Upper lobe of left lung (tissue), 6 donors: Measurements from ENCODE around the gene PGP. TPM values are rescaled to one million over a fixed set of nuclear protein-coding genes. Genes with fewer than 3 reads are reported as not detected.

Source experiments
- ATAC-seq, 2 donors: fragments of 200-7000 bp; cut with Tn5 transposase; one replicate each; pipeline ENCODE4 v1.9.1; 2022; ENCODE audit warnings: mild to moderate bottlenecking in 2 of 2, moderate library complexity in 2 of 2; ENCODE audit not compliant: low FRiP score in 2 of 2
- DNase-seq, 2 donors: peaks; one replicate each; pipeline ENCODE4 v3.0.0-alpha.2; 2019 to 2020
- H3K27ac ChIP-seq, 4 donors: fragments of 200-600 bp; sonication (generic); one replicate each; pipeline ENCODE4 v1.5.1; 2016 to 2019
- H3K27me3 ChIP-seq, 4 donors: fragments of 200-600 bp; sonication (generic); one replicate each; pipeline ENCODE4 v1.5.1; 2017 to 2019
- H3K36me3 ChIP-seq, 4 donors: fragments of 200-600 bp; sonication (generic); one replicate each; pipeline ENCODE4 v1.5.1; 2016 to 2019
- H3K4me1 ChIP-seq, 4 donors: fragments of 200-600 bp; sonication (generic); one replicate each; pipeline ENCODE4 v1.5.1; 2018 to 2019
- H3K4me3 ChIP-seq, 4 donors: fragments of 200-600 bp; sonication (generic); one replicate each; pipeline ENCODE4 v1.5.1; 2017 to 2019; ENCODE audit warnings: mild to moderate bottlenecking in 2 of 4, moderate library complexity in 1 of 4
- H3K9me3 ChIP-seq, 4 donors: fragments of 200-600 bp; sonication (generic); one replicate each; pipeline ENCODE4 v1.5.1; 2018 to 2019
- EP300 ChIP-seq, 4 donors: sonication (generic); formaldehyde crosslinking; IDR thresholded peaks; one replicate each; pipeline ENCODE4 v1.5.1; 2017; ENCODE audit warnings: antibody characterized with exemption in 4 of 4, control low read depth in 2 of 4
- POLR2A ChIP-seq, 4 donors: fragments of 450-650 bp; IDR thresholded peaks; one replicate each; pipeline ENCODE4 v1.5.1; 2016 to 2017; ENCODE audit warnings: antibody characterized with exemption in 4 of 4, mild to moderate bottlenecking in 2 of 4
- POLR2AphosphoS5 ChIP-seq, 2 donors: sonication (generic); formaldehyde crosslinking; IDR thresholded peaks; one replicate each; pipeline ENCODE4 v1.5.1; 2017; ENCODE audit warnings: antibody characterized with exemption in 2 of 2
- WGBS, 2 donors: methylation state at CpG; one replicate each; pipeline ENCODE4 v1.1.5; 2017 to 2018; 5-methylcytosine and 5-hydroxymethylcytosine counted together
- total RNA-seq, 6 donors: library from RNA; depleted of rRNA in 4 of 6; stranded (reverse); fragments of >200 nt in 4 of 6; gene quantifications; one replicate each; pipeline versions ENCODE4 v1.1.0 to v1.2.1, GENCODE V29; 2016 to 2021
- TF ChIP-seq, protein P1 (sequence below), 6 experiments: fragments of 450-650 bp in 4 of 6; fragments of 200-600 bp in 2 of 6; sonication (generic) in 2 of 6; IDR thresholded peaks; one replicate each; pipeline ENCODE4 v1.5.1; 2016 to 2019; ENCODE audit warnings: antibody characterized with exemption in 6 of 6
- donor health status: DM: no; HTN: no; CAD: no; lungs with moderate emphysema.
- donor health status: DM: no; HTN: yes; CAD: no; lungs with severe emphysema.

The PGP gene
- total RNA-seq, 6 donors from 2014 or later = 18.6 to 32.5 (median 21.7) TPM

DNA sequence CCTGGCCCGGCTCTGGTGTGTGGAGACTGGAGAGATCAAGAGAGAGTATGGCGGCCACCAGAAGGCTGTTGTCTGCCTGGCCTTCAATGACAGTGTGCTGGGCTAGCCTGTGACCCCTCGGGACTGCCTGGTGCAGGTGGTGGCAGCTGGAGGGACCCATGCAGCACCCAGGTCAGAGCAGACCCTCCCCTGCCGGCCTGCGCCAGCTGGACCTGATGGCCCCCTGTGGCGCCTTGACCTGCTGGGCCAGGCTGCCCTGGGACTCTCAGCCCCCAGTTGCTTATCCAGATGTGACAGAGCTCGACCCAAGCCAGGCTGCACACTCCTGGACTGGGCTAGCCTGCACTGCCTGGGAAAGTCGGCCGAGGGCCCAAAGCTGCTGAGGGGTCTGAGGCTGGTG lies 5.9 kb downstream of the PGP start:
- H3K27me3 ChIP-seq = no peaks in the 10 kb centered on the region
- no peak overlapping the region for H3K27ac ChIP-seq
- H3K9me3 ChIP-seq = no peaks in the 10 kb centered on the region
- WGBS, 2 donors = 79 to 100% methylated on average over 1 to 3 of the region's 9 CpGs
- H3K4me3 ChIP-seq = no peak overlapping the region
- H3K4me1 ChIP-seq = peaks cover 36 to 43% (median 36%) of the 10 kb centered on the region in 4 donors
- peak in 1 of 2 donors; percentile 66 for DNase-seq
- ATAC-seq = no peak
- TF ChIP-seq, protein P1, sequence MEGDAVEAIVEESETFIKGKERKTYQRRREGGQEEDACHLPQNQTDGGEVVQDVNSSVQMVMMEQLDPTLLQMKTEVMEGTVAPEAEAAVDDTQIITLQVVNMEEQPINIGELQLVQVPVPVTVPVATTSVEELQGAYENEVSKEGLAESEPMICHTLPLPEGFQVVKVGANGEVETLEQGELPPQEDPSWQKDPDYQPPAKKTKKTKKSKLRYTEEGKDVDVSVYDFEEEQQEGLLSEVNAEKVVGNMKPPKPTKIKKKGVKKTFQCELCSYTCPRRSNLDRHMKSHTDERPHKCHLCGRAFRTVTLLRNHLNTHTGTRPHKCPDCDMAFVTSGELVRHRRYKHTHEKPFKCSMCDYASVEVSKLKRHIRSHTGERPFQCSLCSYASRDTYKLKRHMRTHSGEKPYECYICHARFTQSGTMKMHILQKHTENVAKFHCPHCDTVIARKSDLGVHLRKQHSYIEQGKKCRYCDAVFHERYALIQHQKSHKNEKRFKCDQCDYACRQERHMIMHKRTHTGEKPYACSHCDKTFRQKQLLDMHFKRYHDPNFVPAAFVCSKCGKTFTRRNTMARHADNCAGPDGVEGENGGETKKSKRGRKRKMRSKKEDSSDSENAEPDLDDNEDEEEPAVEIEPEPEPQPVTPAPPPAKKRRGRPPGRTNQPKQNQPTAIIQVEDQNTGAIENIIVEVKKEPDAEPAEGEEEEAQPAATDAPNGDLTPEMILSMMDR (IDR thresholded peaks at IDR 0.05) = no peak
- TF ChIP-seq POLR2AphosphoS5 (IDR thresholded peaks at IDR 0.05) = no peak
- TF ChIP-seq EP300 (IDR thresholded peaks at IDR 0.05) = no peak
- TF ChIP-seq POLR2A (IDR thresholded peaks at IDR 0.05) = no peak
- peaks cover 0 to 42% (median 33%) of the 10 kb centered on the region in 4 donors for H3K36me3 ChIP-seq

DNA sequence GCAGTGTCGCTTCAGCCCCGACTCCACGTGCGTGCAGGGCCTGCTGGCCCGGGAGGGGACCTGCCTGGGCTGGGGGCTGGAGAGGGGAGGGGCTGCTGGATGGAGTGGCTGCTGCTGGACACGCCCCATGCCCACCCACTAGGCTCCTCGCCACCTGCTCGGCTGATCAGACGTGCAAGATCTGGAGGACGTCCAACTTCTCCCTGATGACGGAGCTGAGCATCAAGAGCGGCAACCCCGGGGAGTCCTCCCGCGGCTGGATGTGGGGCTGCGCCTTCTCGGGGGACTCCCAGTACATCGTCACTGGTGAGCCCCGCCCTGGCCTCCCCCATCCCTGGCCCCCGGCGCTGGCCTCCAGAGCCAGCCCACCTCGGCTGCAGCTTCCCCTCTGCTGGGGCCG lies 6.3 kb downstream of the PGP start:
- H3K9me3 ChIP-seq = no peaks in the 10 kb centered on the region
- TF ChIP-seq POLR2AphosphoS5 (IDR thresholded peaks at IDR 0.05) (no peak), EP300 (IDR thresholded peaks at IDR 0.05) (no peak), POLR2A (IDR thresholded peaks at IDR 0.05) (no peak)
- TF ChIP-seq, protein P1 (IDR thresholded peaks at IDR 0.05) = no peak
- peaks cover 31 to 38% (median 31%) of the 10 kb centered on the region in 4 donors for H3K4me1 ChIP-seq
- H3K36me3 ChIP-seq = peaks cover 0 to 42% (median 33%) of the 10 kb centered on the region in 4 donors
- H3K27me3 ChIP-seq = no peaks in the 10 kb centered on the region
- ATAC-seq (no peak), DNase-seq (peak in 1 of 2 donors; percentile 81)
- WGBS, 2 donors = 86 to 91% methylated on average over 14 to 23 of the region's 23 CpGs
- no peak overlapping the region for H3K27ac ChIP-seq
- H3K4me3 ChIP-seq = no peak overlapping the region

DNA sequence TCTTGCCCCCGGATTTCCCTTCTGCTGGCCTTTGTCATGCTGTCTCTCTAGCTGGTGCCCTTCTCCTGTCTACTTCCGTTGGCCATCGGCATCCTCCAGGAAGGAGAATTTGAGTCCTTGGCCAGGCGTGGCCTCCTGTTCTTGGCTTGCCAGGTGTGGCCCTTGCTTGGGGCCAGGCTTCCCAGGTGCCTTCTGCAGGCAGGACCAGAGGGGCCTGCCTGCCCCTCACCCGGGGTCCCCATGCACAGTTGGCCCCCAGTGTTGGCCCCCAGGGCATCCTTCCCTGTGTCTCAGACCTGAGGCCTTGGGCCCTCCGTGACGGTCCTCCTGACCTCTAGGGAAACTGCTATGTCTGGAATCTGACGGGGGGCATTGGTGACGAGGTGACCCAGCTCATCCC lies 6.8 kb downstream of the PGP start:
- peaks cover 0 to 42% (median 33%) of the 10 kb centered on the region in 4 donors for H3K36me3 ChIP-seq
- no peak overlapping the region for H3K27ac ChIP-seq
- no peaks in the 10 kb centered on the region for H3K9me3 ChIP-seq
- ATAC-seq (no peak), DNase-seq (no peak)
- TF ChIP-seq POLR2A (IDR thresholded peaks at IDR 0.05) (no peak), POLR2AphosphoS5 (IDR thresholded peaks at IDR 0.05) (no peak)
- TF ChIP-seq, protein P1 (IDR thresholded peaks at IDR 0.05) = no peak
- H3K4me3 ChIP-seq = no peak overlapping the region
- WGBS, 2 donors = 85 to 87% methylated on average over 5 to 9 of the region's 9 CpGs
- no peaks in the 10 kb centered on the region for H3K27me3 ChIP-seq
- peaks cover 27 to 34% (median 27%) of the 10 kb centered on the region in 4 donors for H3K4me1 ChIP-seq

DNA sequence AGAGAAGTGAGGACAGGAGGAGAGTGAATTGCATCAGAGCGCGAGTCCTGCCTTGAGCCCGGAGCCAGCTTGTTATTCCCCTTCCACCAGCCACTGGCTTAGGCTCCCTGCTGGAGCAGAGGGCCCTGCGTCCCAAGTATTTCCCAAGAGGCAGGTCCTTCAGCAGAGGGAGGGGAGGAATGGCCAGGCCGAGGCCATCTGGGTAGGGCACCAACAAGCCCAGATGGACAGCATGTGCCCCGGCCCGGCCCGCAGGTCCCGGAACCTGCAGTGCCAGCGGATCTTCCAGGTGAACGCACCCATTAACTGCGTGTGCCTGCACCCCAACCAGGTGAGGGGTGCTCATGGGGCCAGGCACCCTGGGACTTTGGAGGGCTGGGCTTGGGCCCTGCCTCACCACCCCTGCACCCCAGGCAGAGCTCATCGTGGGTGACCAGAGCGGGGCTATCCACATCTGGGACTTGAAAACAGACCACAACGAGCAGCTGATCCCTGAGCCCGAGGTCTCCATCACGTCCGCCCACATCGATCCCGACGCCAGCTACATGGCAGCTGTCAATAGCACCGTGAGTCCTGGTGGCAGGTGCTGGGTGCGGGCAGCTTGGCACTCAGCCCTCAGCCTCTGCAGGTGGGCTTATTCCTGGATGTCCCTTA lies 7.7 kb downstream of the PGP start:
- DNase-seq (peak in 1 of 2 donors; percentile 75), ATAC-seq (no peak)
- H3K9me3 ChIP-seq = no peaks in the 10 kb centered on the region
- WGBS, 2 donors = 90 to 95% methylated on average over 12 to 21 of the region's 23 CpGs
- H3K4me3 ChIP-seq = no peak overlapping the region
- peaks cover 17 to 24% (median 17%) of the 10 kb centered on the region in 4 donors for H3K4me1 ChIP-seq
- no peaks in the 10 kb centered on the region for H3K27me3 ChIP-seq
- H3K27ac ChIP-seq = peak overlapping the region in 2 of 4 donors; percentile 97
- H3K36me3 ChIP-seq = peaks cover 0 to 34% (median 33%) of the 10 kb centered on the region in 4 donors
- TF ChIP-seq POLR2A (IDR thresholded peaks at IDR 0.05) (no peak), POLR2AphosphoS5 (IDR thresholded peaks at IDR 0.05) (no peak)

DNA sequence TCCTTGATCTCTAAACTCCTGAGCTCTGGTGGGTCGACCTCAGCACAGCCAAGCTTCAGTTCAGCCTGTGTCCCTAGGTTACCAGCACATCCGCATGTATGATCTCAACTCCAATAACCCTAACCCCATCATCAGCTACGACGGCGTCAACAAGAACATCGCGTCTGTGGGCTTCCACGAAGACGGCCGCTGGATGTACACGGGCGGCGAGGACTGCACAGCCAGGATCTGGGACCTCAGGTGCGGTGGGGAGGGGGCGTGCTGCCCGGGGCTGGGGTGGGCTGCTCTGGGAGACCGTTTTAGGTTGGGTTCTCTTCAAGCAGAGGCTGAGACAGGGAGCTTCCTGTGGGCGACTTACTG lies 8.2 kb downstream of the PGP start:
- no peak for TF ChIP-seq POLR2AphosphoS5 (IDR thresholded peaks at IDR 0.05)
- TF ChIP-seq EP300 (IDR thresholded peaks at IDR 0.05) = no peak
- no peak for TF ChIP-seq POLR2A (IDR thresholded peaks at IDR 0.05)
- TF ChIP-seq, protein P1 (IDR thresholded peaks at IDR 0.05) = no peak
- Histone ChIP-seq H3K27me3 (no peaks in the 10 kb centered on the region), H3K4me3 (peak overlapping the region in 3 of 4 donors; percentile 64 to 86 (median 67)), H3K4me1 (peaks cover 14 to 20% (median 15%) of the 10 kb centered on the region in 4 donors), H3K36me3 (peaks cover 0 to 34% (median 33%) of the 10 kb centered on the region in 4 donors), H3K27ac (peak overlapping the region in 3 of 4 donors; percentile 97 to 98 (median 97)), H3K9me3 (no peaks in the 10 kb centered on the region)
- DNase-seq (peak in 1 of 2 donors; percentile 64), ATAC-seq (no peak)
- 80 to 81% methylated on average over 18 of the region's 18 CpGs for WGBS, 2 donors
